Activated B cell treated with CpG ODN at 0.5 μM for 24 hours (primary cell): ENCODE measurements around the gene TLX2. TPM values are rescaled to one million over a fixed set of nuclear protein-coding genes. Genes with fewer than 3 reads are reported as not detected.

Source experiments
- ATAC-seq: fragments of 200-7000 bp; cut with Tn5 transposase; one replicate; pipeline ENCODE4 v1.10.0; 2021; ENCODE audit warnings: low read depth, mild to moderate bottlenecking, moderate library complexity
- CTCF ChIA-PET: fragments of 350-600 bp; sonication (Branson Sonifier 250); formaldehyde crosslinking; loops from one replicate; lab custom pipeline; 2021; ENCODE audit warnings: antibody characterized with exemption; lab: Charles Lee
- POLR2A ChIA-PET: fragments of 350-600 bp; sonication (Branson Sonifier 250); formaldehyde crosslinking; loops from one replicate; lab custom pipeline; 2021; ENCODE audit warnings: antibody characterized with exemption; lab: Charles Lee
- DNase-seq: peaks from one replicate; pipeline ENCODE4 v3.0.0; 2022
- H3K27ac Mint-ChIP-seq: one replicate; pipeline ENCODE4 v1.8.0; 2020; ENCODE audit warnings: mixed read lengths
- H3K27me3 Mint-ChIP-seq: one replicate; pipeline ENCODE4 v1.8.0; 2021; ENCODE audit warnings: mixed read lengths
- H3K36me3 Mint-ChIP-seq: one replicate; pipeline ENCODE4 v1.8.0; 2021; ENCODE audit warnings: low read depth, mixed read lengths
- H3K4me1 Mint-ChIP-seq: one replicate; pipeline ENCODE4 v1.8.0; 2021; ENCODE audit warnings: mixed read lengths
- H3K4me3 Mint-ChIP-seq: one replicate; pipeline ENCODE4 v1.8.0; 2020; ENCODE audit warnings: mild to moderate bottlenecking, mixed read lengths
- H3K9me3 Mint-ChIP-seq: one replicate; pipeline ENCODE4 v1.8.0; 2020; ENCODE audit warnings: mixed read lengths
- CTCF ChIP-seq: fragments of 200-600 bp; IDR thresholded peaks from one replicate; pipeline ENCODE4 v1.8.0; 2022; ENCODE audit warnings: antibody characterized with exemption, mild to moderate bottlenecking
- intact Hi-C: fragments of 100-400 bp; cut with micrococcal nuclease; formaldehyde crosslinking; loops from one replicate; pipeline ENCODE4 v1.15.1; 2024
- total RNA-seq: library from RNA; stranded (reverse); gene quantifications from 2 replicates; pipeline ENCODE4 v1.2.3, GENCODE V29; 2022

The TLX2 gene
- total RNA-seq, 1 donor from 2014 or later, result not detected

- H3K9me3 Mint-ChIP-seq, result no peaks in the 10 kb centered on the region
- no peak overlapping the region for H3K4me3 Mint-ChIP-seq
- intact Hi-C loops, result no loop called here
- no peak for DNase-seq
- H3K27me3 Mint-ChIP-seq, result no peaks in the 10 kb centered on the region
- CTCF ChIA-PET, result interaction anchor here (0.6 kb wide), 1 partner anchor 23 kb away, joined by 3 read pairs; no protein-coding TSS in a partner anchor
- H3K27ac Mint-ChIP-seq, result no peak overlapping the region
- peaks cover 3% of the 10 kb centered on the region for H3K4me1 Mint-ChIP-seq
- no peak for TF ChIP-seq CTCF
- ATAC-seq, result no peak
- POLR2A ChIA-PET, result no interaction called here
- H3K36me3 Mint-ChIP-seq, result no peaks in the 10 kb centered on the region
Measured at GRCh38 chr2:74564222-74564621, 50.0 kb downstream of the TLX2 start.

- intact Hi-C loops, result no loop called here
- ChIA-PET CTCF (interaction anchor here (2.3 kb wide), 1 partner anchor 20 kb away, joined by 12 read pairs; no protein-coding TSS in a partner anchor), POLR2A (interaction anchor here (1.1 to 1.4 kb wide), 2 partner anchors 16 to 37 kb away, joined by 3 to 5 read pairs; partner anchors contain the start of genes AUP1 and HTRA2)
- Mint-ChIP-seq H3K4me3 (no peak overlapping the region), H3K27me3 (no peaks in the 10 kb centered on the region), H3K4me1 (peaks cover 5% of the 10 kb centered on the region), H3K9me3 (no peaks in the 10 kb centered on the region), H3K36me3 (no peaks in the 10 kb centered on the region), H3K27ac (no peak overlapping the region)
- no peak for TF ChIP-seq CTCF
- DNase-seq, result no peak
- ATAC-seq, result no peak
Measured at GRCh38 chr2:74566076-74566753, 52.0 kb downstream of the TLX2 start.

- H3K27me3 Mint-ChIP-seq, result no peaks in the 10 kb centered on the region
- H3K27ac Mint-ChIP-seq, result no peak overlapping the region
- no peaks in the 10 kb centered on the region for H3K36me3 Mint-ChIP-seq
- no peak overlapping the region for H3K4me3 Mint-ChIP-seq
- DNase-seq, result no peak
- no peak for ATAC-seq
- POLR2A ChIA-PET, result interaction anchor here (1.1 to 1.4 kb wide), 3 partner anchors 17 to 63 kb away, joined by 3 to 5 read pairs (median 3); partner anchors contain the start of genes AUP1 and HTRA2
- peaks cover 5% of the 10 kb centered on the region for H3K4me1 Mint-ChIP-seq
- H3K9me3 Mint-ChIP-seq, result no peaks in the 10 kb centered on the region
- TF ChIP-seq CTCF, result no peak
- intact Hi-C loops, result no loop called here
- CTCF ChIA-PET, result interaction anchor here (2.3 kb wide), 1 partner anchor 20 kb away, joined by 12 read pairs; no protein-coding TSS in a partner anchor
Measured at GRCh38 chr2:74566754-74567085, 52.5 kb downstream of the TLX2 start.

Other genes with a start within 250 kb of the TLX2 start
- 5.4 and 5.9 TPM in 2 replicates for gene SLC4A5, start 171.0 kb upstream of the TLX2 start, total RNA-seq
- 122 and 137 TPM in 2 replicates for gene DCTN1, start 134.1 kb upstream of the TLX2 start, total RNA-seq
- 3.9 and 5.5 TPM in 2 replicates for gene C2orf81, start 92.8 kb upstream of the TLX2 start, total RNA-seq
- gene WDR54, start 92.7 kb upstream of the TLX2 start, total RNA-seq, result 32.3 and 33.5 TPM in 2 replicates
- gene RTKN, start 72.5 kb upstream of the TLX2 start, total RNA-seq, result 8.3 and 11.6 TPM in 2 replicates
- 47.9 and 51.3 TPM in 2 replicates for gene INO80B, start 59.4 kb upstream of the TLX2 start, total RNA-seq
- gene WBP1, start 56.0 kb upstream of the TLX2 start, total RNA-seq, result 61.4 and 65.3 TPM in 2 replicates
- 70.8 and 85.7 TPM in 2 replicates for gene MOGS, start 49.1 kb upstream of the TLX2 start, total RNA-seq
- gene MRPL53, start 41.8 kb upstream of the TLX2 start, total RNA-seq, result 86.9 and 98.8 TPM in 2 replicates
- gene CCDC142, start 31.5 kb upstream of the TLX2 start, total RNA-seq, result 29.3 and 40.4 TPM in 2 replicates
- gene TTC31, start 31.4 kb upstream of the TLX2 start, total RNA-seq, result 41.9 and 49.1 TPM in 2 replicates
- gene LBX2, start 14.8 kb upstream of the TLX2 start, total RNA-seq, result 0.69 and 1.2 TPM in 2 replicates
- 29.3 and 34.7 TPM in 2 replicates for gene PCGF1, start 6.8 kb upstream of the TLX2 start, total RNA-seq
- gene DQX1, start 11.8 kb downstream of the TLX2 start, total RNA-seq, result 0.51 and 0.73 TPM in 2 replicates
- 167 and 177 TPM in 2 replicates for gene AUP1, start 15.3 kb downstream of the TLX2 start, total RNA-seq
- 49.4 and 53.1 TPM in 2 replicates for gene HTRA2, start 15.5 kb downstream of the TLX2 start, total RNA-seq
- gene LOXL3, start 39.5 kb downstream of the TLX2 start, total RNA-seq, result 1.4 and 2.3 TPM in 2 replicates
- gene DOK1, start 40.3 kb downstream of the TLX2 start, total RNA-seq, result 33.8 and 35.1 TPM in 2 replicates
- gene M1AP, start 133.9 kb downstream of the TLX2 start, total RNA-seq, result not detected in 2 replicates
- 10.2 and 11.6 TPM in 2 replicates for gene SEMA4F, start 139.8 kb downstream of the TLX2 start, total RNA-seq